ENCODE measurements around the gene KRT31. TPM values are rescaled to one million over a fixed set of nuclear protein-coding genes. Genes with fewer than 3 reads are reported as not detected.
"Not testable (repeated sequence)": the region's sequence is repeated elsewhere in the genome, so short reads cannot be mapped to it uniquely, and the experiment has no call there.

KRT31 gene
- total RNA-seq: not detected

GRCh38 chr17:41396996-41397660 is at the start of gene KRT31:
Gene KRT31 (minus strand): TSS chr17:41397608. CDS start chr17:41397539, 69 bp downstream.
- no peak within 1 kb of the TSS for H3K4me3 Mint-ChIP-seq
- no peaks in the 10 kb centered on the region for H3K4me1 Mint-ChIP-seq
- H3K9me3 Mint-ChIP-seq: no peaks in the 10 kb centered on the region
- no peak for DNase-seq
- H3K27me3 Mint-ChIP-seq: no peaks in the 10 kb centered on the region
- H3K27ac Mint-ChIP-seq: no peak within 1 kb of the TSS
- no peaks in the 10 kb centered on the region for H3K36me3 Mint-ChIP-seq

GRCh38 chr17:41446806-41447205 is 49.4 kb upstream of the KRT31 start:
- Mint-ChIP-seq H3K4me1 (no peaks in the 10 kb centered on the region), H3K27ac (no peak overlapping the region), H3K9me3 (no peaks in the 10 kb centered on the region), H3K36me3 (no peaks in the 10 kb centered on the region), H3K27me3 (peaks cover 4% of the 10 kb centered on the region), H3K4me3 (no peak overlapping the region)
- DNase-seq: no peak

DNA sequence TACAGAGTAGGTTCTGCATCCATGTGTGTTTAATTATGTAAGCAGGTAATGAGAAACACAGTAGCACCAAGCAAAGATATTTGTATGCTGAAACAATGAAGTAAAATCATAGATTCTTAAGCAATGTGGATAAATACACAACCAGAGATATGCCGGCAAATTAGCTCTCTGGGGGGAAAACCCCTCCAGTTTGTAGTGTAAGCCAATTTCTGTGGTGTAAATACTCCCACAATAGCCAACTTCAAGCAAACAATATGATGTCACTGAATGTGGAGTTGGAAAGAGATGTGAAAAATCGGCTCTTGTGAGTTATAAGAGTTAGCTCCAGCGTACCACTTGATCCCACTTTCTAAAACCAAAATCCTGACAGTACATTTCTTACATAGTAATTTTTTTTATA is 47.2 kb upstream of the KRT31 start:
- peaks cover 4% of the 10 kb centered on the region for H3K27me3 Mint-ChIP-seq
- H3K27ac Mint-ChIP-seq: no peak overlapping the region
- H3K36me3 Mint-ChIP-seq: no peaks in the 10 kb centered on the region
- no peak overlapping the region for H3K4me3 Mint-ChIP-seq
- DNase-seq: no peak
- H3K4me1 Mint-ChIP-seq: no peaks in the 10 kb centered on the region
- H3K9me3 Mint-ChIP-seq: no peaks in the 10 kb centered on the region

DNA sequence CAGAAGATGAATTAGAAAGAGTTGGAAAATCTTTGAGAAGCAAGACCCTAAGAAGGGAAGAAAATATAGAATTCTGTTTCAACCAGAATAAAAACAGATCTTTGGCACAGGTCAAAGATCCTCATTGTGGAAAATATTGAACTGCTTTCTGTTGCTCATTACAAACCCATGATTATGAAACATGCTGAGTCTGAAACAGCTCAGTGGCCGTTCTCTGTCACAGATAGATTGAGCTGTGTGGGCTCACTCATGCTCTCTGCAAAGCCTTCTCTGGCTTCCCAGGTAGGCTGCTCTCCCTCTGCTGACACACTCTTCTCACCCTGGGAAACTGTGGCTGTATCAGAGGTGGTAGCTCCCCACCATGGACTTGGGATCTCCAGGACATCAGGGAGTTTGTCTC is 46.8 kb upstream of the KRT31 start:
- no peaks in the 10 kb centered on the region for H3K4me1 Mint-ChIP-seq
- no peaks in the 10 kb centered on the region for H3K36me3 Mint-ChIP-seq
- H3K27me3 Mint-ChIP-seq: peaks cover 4% of the 10 kb centered on the region
- H3K4me3 Mint-ChIP-seq: no peak overlapping the region
- DNase-seq: no peak
- H3K9me3 Mint-ChIP-seq: no peaks in the 10 kb centered on the region
- H3K27ac Mint-ChIP-seq: no peak overlapping the region

DNA sequence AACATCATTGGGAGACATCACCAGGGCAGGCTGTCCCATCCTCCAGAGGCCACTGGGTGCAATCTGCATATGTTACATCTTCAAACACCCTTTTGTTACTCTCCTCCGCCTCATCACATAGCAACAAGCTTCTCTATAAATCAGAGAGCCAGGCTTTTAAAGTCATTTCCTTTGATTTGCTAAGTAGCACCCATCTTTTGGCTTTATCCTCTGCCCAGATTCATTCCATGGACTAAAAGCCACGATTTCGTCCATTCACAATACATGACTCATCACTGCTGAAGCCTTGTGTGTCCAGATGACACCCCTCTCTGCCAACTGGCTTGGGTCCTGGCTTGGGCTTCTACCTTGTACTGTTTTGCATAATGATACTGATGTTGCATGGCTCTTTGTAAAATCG is 45.3 kb upstream of the KRT31 start:
- Mint-ChIP-seq H3K36me3 (no peaks in the 10 kb centered on the region), H3K27me3 (peaks cover 4% of the 10 kb centered on the region), H3K9me3 (no peaks in the 10 kb centered on the region), H3K4me1 (no peaks in the 10 kb centered on the region), H3K4me3 (no peak overlapping the region), H3K27ac (no peak overlapping the region)
- no peak for DNase-seq

DNA sequence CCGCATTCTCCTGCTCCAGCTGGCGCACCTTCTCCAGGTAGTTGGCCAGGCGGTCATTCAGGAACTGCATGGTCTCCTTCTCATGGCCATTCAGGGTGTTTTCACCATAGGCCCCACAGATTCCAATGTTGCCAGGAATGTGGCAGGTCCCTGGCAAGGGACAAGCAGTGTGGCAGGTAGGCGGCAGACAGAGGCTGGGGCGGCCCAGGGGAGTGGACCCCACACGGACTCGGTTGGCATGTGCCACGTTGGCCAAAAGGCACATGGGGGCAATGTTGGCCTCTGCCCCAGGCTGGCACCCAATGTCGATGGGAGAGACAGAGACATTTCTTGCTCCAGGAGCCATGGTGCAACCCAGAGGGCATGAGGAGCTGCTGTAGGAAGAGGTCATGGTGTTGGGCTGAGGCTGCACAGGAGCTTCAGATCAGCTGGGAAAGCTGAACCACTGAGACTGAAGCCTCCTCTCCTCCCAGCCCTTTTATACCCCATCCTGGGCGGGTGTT is 43.2 kb upstream of the KRT31 start, which contains the start of gene KRT38:
KRT38 (minus strand) TSS at position 453 of the 503 bp plus-strand sequence; CDS start at position 391, 62 bp downstream.
- no peaks in the 10 kb centered on the region for H3K9me3 Mint-ChIP-seq
- no peak for DNase-seq
- no peaks in the 10 kb centered on the region for H3K36me3 Mint-ChIP-seq
- no peaks in the 10 kb centered on the region for H3K4me1 Mint-ChIP-seq
- no peak within 1 kb of the TSS for H3K4me3 Mint-ChIP-seq
- H3K27ac Mint-ChIP-seq: no peak within 1 kb of the TSS
- peaks cover 4% of the 10 kb centered on the region for H3K27me3 Mint-ChIP-seq

DNA sequence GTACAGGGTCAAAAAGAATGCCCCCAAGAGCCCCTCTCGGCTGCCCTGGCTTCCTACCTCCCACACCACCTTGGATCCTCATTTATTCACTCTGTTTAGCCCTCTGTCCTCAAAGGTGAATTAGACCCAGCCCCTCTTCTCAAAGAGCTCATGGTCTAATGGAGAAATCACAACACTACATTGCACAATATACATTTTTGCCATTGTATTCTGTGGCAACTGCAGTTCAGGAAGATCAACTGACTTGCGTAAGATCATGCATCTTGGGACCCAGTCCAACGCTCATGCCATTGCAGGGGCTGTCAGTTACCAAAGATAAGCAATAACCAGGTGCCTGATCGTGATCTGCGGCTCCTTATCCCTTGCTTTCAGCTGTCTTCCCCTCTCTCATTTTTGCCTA is 42.0 kb upstream of the KRT31 start:
- H3K27ac Mint-ChIP-seq: no peak overlapping the region
- H3K4me3 Mint-ChIP-seq: no peak overlapping the region
- H3K27me3 Mint-ChIP-seq: peaks cover 2% of the 10 kb centered on the region
- no peaks in the 10 kb centered on the region for H3K36me3 Mint-ChIP-seq
- no peaks in the 10 kb centered on the region for H3K4me1 Mint-ChIP-seq
- H3K9me3 Mint-ChIP-seq: no peaks in the 10 kb centered on the region
- DNase-seq: no peak

- H3K27ac Mint-ChIP-seq: no peak overlapping the region
- no peaks in the 10 kb centered on the region for H3K9me3 Mint-ChIP-seq
- no peak for DNase-seq
- H3K4me3 Mint-ChIP-seq: no peak overlapping the region
- H3K27me3 Mint-ChIP-seq: no peaks in the 10 kb centered on the region
- no peaks in the 10 kb centered on the region for H3K4me1 Mint-ChIP-seq
- H3K36me3 Mint-ChIP-seq: no peaks in the 10 kb centered on the region
Measured at GRCh38 chr17:41437769-41438168, 40.4 kb upstream of the KRT31 start.

GRCh38 chr17:41437254-41437653 is 39.8 kb upstream of the KRT31 start:
- Mint-ChIP-seq H3K36me3 (no peaks in the 10 kb centered on the region), H3K27me3 (no peaks in the 10 kb centered on the region), H3K9me3 (no peaks in the 10 kb centered on the region), H3K4me3 (no peak overlapping the region), H3K27ac (no peak overlapping the region), H3K4me1 (no peaks in the 10 kb centered on the region)
- no peak for DNase-seq

DNA sequence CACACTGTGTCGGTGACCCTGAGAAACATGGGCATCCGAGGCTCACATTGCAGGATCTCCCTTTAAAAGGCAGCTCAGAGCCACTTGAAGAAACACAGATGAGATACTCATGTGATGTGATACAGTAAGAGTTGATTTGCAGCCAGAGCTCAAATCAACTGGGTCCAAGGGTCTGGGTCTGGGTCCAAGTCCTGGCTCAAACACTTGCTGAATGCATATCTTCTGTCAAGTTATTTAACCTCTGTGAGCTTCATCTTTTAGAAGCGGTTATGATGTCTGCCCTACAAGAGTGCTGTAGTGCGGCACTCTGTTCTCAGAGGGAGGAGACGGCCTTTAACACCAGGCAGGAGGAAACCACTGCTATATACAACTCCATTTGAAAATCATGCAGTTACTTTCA is 37.0 kb upstream of the KRT31 start:
- Mint-ChIP-seq H3K27me3 (no peaks in the 10 kb centered on the region), H3K4me3 (no peak overlapping the region), H3K4me1 (no peaks in the 10 kb centered on the region), H3K36me3 (no peaks in the 10 kb centered on the region), H3K9me3 (no peaks in the 10 kb centered on the region), H3K27ac (no peak overlapping the region)
- DNase-seq: no peak

- no peaks in the 10 kb centered on the region for H3K9me3 Mint-ChIP-seq
- no peaks in the 10 kb centered on the region for H3K27me3 Mint-ChIP-seq
- no peak overlapping the region for H3K4me3 Mint-ChIP-seq
- H3K4me1 Mint-ChIP-seq: no peaks in the 10 kb centered on the region
- no peak for DNase-seq
- H3K36me3 Mint-ChIP-seq: no peaks in the 10 kb centered on the region
- H3K27ac Mint-ChIP-seq: no peak overlapping the region
Measured at GRCh38 chr17:41434005-41434404, 36.6 kb upstream of the KRT31 start.

DNA sequence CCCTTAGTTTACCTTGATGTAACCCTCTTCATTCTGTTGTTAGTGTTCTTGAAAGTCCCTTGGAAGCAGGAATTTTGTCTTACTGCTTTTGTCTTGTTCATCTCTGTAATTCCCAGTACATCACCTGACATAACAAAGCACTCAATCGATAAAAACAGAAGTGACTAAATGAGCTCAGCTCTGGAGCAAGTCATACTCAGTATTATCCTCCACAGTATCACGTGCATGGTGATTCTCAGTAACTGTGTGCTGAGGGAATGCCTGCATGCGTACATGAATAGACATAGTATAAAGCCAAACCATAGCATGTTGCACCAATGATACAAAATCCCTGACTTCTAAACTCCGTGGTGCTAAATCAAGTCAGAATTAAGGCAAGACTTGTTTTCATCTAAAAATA is 36.2 kb upstream of the KRT31 start:
- Mint-ChIP-seq H3K27ac (no peak overlapping the region), H3K27me3 (no peaks in the 10 kb centered on the region), H3K36me3 (no peaks in the 10 kb centered on the region), H3K4me3 (no peak overlapping the region), H3K9me3 (no peaks in the 10 kb centered on the region), H3K4me1 (no peaks in the 10 kb centered on the region)
- DNase-seq: no peak

GRCh38 chr17:41430376-41430775 is 33.0 kb upstream of the KRT31 start:
- not testable (repeated sequence) for H3K27me3 Mint-ChIP-seq, H3K4me1 Mint-ChIP-seq, DNase-seq, H3K9me3 Mint-ChIP-seq, H3K4me3 Mint-ChIP-seq, H3K27ac Mint-ChIP-seq, H3K36me3 Mint-ChIP-seq

GRCh38 chr17:41429667-41430066 is 32.3 kb upstream of the KRT31 start:
- Mint-ChIP-seq H3K4me3 (no peak overlapping the region), H3K27ac (no peak overlapping the region), H3K9me3 (no peaks in the 10 kb centered on the region), H3K4me1 (no peaks in the 10 kb centered on the region), H3K27me3 (no peaks in the 10 kb centered on the region), H3K36me3 (no peaks in the 10 kb centered on the region)
- no peak for DNase-seq

DNA sequence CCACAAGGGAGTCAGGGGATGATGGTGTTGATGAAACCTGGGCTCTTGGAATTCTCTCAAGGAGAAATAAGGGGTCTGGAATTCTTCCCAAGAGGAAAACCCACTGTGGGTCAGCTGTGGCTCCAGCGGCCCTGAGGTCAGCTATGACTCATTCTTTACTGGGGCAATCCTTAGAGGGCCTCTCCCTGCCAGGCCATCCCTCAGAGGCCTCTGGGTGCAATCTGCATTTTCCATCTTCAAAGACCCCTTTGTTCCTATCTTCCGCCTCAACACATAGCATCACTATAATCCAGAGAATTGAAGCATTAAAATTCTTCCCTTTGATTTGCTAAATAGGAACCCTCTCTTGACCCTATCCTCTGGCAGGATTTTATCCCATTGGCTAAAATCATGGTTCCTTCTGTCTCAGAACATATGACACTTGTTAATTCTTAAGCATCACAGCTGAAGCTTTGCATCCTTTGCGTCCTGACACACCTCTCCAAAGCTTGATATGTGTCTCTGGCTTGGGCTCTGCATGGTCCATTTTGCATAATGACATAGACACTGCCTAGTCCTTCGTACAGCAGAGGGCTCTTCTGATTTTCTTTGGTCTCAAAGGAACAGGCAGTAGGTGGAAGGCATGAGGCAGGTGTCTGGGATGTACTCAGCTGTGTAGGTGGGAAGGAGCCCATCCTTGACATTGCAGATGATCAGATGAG is 31.3 kb upstream of the KRT31 start:
- H3K4me1 Mint-ChIP-seq: no peaks in the 10 kb centered on the region
- no peaks in the 10 kb centered on the region for H3K9me3 Mint-ChIP-seq
- H3K36me3 Mint-ChIP-seq: no peaks in the 10 kb centered on the region

DNA sequence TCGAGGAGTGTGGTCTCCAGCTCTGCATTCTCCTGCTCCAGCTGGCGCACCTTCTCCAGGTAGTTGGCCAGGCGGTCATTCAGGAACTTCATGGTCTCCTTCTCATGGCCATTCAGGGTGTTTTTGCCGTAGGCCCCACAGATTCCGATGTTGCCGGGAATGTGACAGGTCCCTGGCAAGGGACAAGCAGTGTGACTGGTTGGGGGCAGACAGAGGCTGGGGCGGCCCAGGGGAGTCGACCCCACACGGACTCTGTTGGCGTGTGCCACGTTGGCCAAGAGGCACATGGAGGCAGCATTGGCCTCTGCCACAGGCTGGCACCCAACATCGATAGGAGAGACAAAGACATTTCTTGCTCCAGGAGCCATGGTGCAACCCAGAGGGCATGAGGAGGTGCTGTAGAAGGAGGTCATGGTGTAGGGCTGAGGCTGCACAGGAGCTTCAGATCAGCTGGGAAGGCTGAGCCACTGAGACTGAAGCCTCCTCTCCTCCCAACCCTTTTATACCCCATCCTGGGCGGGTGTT is 26.8 kb upstream of the KRT31 start, which contains the start of gene KRT37:
KRT37 (minus strand) TSS at position 475 of the 525 bp plus-strand sequence; CDS start at position 413, 62 bp downstream.
- no peak within 1 kb of the TSS for H3K4me3 Mint-ChIP-seq
- H3K4me1 Mint-ChIP-seq: peaks cover 4% of the 10 kb centered on the region
- H3K9me3 Mint-ChIP-seq: no peaks in the 10 kb centered on the region
- H3K27me3 Mint-ChIP-seq: no peaks in the 10 kb centered on the region
- DNase-seq: no peak
- no peak within 1 kb of the TSS for H3K27ac Mint-ChIP-seq
- H3K36me3 Mint-ChIP-seq: no peaks in the 10 kb centered on the region

More for the DNA sequence above, 31.3 kb upstream of the KRT31 start:
- Mint-ChIP-seq H3K4me3 (no peak overlapping the region), H3K27ac (no peak overlapping the region), H3K27me3 (no peaks in the 10 kb centered on the region)
- no peak for DNase-seq

Data from activated naive CD8-positive, alpha-beta T cell treated with anti-CD3 and anti-CD28 coated beads for 36 hours (primary cell).